OCI-LY3 (cell line): ENCODE results near the gene RGS16.

Source experiments
- EZH2phosphoT487 ChIP-seq: fragments of 200-600 bp; shearing (Covaris generic); IDR thresholded peaks from 2 replicates; pipeline ENCODE4 v1.6.1; 2018; ENCODE audit warnings: antibody characterized with exemption, mixed run types, low read depth
- TF ChIP-seq, protein P1 (sequence below): fragments of 200-600, 300-600 bp; sonication (generic); IDR thresholded peaks from 2 replicates; pipeline ENCODE4 v1.5.1; 2014; ENCODE audit warnings: antibody characterized with exemption, low read length, low read depth

DNA sequence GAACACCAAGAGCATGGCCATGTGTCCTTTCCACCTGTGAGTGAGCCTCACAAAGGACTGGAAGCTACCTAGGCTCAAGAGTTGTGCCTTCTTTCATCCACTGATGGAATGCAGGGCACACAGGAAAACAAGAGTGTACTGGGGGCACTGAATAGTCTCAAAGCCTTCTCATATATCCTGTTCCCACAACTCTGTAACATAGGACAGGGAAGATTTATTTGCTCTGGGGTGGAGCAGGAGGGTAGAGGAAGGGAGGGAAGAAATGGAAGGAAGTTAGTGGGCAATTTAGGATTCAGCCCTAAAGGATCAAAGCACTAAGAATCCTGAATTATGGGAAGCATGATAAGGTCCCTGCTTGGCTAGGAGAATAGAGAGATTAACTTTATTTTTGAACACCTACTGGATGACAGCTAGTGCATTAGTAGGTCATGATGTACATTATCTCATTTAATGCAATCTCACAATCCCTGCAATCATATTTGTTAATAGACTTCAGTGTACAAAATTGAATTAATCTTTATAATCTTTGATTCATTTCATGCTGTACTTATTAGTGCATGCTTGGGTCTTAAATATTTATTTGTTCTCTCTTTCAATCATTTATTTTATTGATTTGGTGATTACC, 27.0 kb upstream of the RGS16 start:
- TF ChIP-seq, protein P1, sequence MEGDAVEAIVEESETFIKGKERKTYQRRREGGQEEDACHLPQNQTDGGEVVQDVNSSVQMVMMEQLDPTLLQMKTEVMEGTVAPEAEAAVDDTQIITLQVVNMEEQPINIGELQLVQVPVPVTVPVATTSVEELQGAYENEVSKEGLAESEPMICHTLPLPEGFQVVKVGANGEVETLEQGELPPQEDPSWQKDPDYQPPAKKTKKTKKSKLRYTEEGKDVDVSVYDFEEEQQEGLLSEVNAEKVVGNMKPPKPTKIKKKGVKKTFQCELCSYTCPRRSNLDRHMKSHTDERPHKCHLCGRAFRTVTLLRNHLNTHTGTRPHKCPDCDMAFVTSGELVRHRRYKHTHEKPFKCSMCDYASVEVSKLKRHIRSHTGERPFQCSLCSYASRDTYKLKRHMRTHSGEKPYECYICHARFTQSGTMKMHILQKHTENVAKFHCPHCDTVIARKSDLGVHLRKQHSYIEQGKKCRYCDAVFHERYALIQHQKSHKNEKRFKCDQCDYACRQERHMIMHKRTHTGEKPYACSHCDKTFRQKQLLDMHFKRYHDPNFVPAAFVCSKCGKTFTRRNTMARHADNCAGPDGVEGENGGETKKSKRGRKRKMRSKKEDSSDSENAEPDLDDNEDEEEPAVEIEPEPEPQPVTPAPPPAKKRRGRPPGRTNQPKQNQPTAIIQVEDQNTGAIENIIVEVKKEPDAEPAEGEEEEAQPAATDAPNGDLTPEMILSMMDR = no peak
- no peak for TF ChIP-seq EZH2phosphoT487
